Measurements from ENCODE around the gene B4GALT3.

The B4GALT3 gene

GRCh38 chr1:161206411-161207140 lies 29.3 kb upstream of the B4GALT3 start:
- in situ Hi-C loops (cut with MboI; ENCODE audit: low sequenced_read_pairs) = no loop called here

DNA sequence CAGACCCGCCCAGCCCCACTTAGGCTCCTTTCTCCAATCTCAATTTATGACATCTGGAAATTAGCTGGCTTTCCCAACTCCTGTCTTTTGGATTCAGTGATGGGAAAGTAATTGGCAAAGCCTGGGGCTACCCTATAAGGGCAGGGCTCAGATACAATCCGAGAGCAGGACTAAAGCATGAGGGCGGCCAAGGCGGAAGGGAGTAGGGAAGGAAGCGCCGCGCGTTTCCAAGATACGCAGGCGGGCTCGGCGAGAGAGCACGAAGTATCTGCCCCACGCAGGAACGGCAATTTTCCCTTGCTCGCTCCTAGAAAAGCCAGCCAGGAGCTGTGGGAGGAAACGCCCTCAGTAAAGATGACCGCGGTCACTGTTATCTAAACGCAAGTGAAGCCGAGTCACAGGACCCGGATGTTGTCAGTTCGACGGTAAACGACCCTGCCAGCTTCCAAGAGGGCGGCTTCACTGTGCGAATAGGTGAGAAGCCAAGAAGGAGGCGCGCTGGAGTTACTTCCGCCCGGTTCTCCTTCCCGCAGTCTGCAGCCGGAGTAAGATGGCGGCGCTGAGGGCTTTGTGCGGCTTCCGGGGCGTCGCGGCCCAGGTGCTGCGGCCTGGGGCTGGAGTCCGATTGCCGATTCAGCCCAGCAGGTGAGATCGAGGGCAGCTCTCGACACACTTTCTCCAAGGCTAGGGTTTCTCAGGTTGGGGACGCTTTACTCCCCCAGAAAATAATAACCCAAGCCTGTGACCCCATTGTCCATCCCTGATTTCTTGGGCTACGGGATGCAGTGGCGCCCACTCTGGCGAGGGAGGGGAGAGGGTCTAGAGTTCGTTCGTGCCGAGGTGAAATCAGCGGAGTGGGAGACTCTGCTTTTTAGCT lies 24.8 kb upstream of the B4GALT3 start, which contains the start of gene NDUFS2:
NDUFS2 (plus strand) TSS at position 532 of the 877 bp plus-strand sequence; CDS start at position 551, 19 bp downstream.
- in situ Hi-C loops (cut with MboI; ENCODE audit: low sequenced_read_pairs) = no loop called here

DNA sequence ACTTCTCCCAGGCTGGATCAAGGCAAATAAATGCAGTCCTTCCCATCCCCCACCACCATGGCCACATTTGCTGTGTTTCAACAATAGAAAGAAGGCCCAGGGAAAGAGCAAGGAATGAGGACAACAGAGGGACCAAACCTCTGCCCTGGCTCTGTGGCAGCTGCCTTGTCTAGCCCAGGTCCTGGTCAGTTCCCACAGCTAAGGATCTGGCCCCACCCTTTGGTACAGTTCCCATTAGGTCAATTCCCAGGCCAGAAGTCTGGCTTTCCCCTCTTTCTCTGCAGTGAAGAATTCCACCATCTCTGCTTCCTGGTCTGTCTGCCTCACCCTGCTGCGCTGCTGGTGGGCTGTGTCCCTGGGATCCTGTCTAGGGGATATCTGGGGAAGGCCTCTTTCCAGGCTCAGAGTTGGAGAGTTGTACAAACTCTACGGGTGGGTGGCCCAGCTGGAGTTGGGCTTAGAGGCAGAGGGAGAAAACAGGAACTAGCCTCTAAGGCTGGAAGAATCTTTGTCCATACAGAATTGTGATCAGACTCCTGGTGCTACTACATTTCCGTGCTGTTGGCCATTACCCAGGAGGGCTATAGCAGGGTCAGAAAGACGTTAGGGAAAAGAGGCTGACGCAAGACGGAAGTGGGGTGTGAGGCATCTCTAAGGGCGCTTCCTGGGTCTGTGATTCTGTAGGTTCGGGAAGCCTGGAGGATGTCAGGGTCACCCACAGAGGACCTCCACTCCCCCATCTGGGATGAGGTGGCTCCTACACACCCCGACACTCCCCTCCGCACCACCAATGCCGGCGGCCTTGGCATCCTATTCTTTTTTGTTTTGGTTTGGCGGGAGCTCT lies 23.9 kb upstream of the B4GALT3 start:
- in situ Hi-C loops (cut with MboI; ENCODE audit: low sequenced_read_pairs) = no loop called here

GRCh38 chr1:161200421-161200991 lies 23.2 kb upstream of the B4GALT3 start:
- in situ Hi-C loops (cut with MboI; ENCODE audit: low sequenced_read_pairs) = no loop called here

DNA sequence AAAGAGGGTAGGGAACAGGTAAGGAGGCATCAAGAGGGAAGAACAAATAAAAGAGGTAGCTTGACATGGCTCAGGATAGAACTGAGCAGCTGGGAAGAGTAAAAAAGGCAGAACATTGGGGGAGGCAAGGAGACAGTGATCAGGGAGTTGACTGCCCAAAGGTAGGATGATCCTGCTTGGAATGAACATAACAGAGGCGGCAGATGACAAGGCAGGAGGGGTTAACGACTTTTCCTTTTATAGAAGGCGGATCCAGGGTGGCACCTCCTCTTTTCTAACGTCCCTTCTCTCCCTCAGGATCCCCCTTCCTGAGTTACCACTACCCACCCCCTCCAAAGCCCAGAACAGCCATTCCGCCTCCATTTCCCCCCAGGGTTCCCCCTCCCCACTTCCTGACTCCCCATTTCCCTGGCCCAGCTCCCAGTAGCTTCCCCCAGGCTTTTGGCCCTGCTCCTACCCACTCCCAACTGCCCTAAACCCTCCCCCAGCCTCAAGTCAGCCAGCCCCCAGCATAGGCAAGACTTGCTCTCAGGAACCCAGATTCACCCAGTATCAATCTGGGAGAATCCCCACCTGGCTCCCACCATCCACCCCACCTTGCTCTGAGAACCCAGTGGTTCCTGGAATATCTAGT lies 22.3 kb upstream of the B4GALT3 start:
- in situ Hi-C loops (cut with MboI; ENCODE audit: low sequenced_read_pairs) = loop anchor here (5.0 to 25.0 kb wide), 2 partner anchors 168 to 538 kb away; partner anchors contain the start of genes CFAP126 and DUSP12

- in situ Hi-C loops (cut with MboI; ENCODE audit: low sequenced_read_pairs) = loop anchor here (5.0 to 25.0 kb wide), 2 partner anchors 168 to 538 kb away; partner anchors contain the start of genes CFAP126 and DUSP12
Measured at GRCh38 chr1:161198897-161199431, 21.7 kb upstream of the B4GALT3 start, which contains the start of gene ADAMTS4. Gene ADAMTS4, minus strand, starts transcription at chr1:161199054. Its CDS starts 427 bp downstream, at chr1:161198627.

- in situ Hi-C loops (cut with MboI; ENCODE audit: low sequenced_read_pairs) = loop anchor here (5.0 to 25.0 kb wide), 2 partner anchors 169 to 539 kb away; partner anchors contain the start of genes CFAP126 and DUSP12
Measured at GRCh38 chr1:161198194-161198896, 21.0 kb upstream of the B4GALT3 start.

- in situ Hi-C loops (cut with MboI; ENCODE audit: low sequenced_read_pairs) = loop anchor here (5.0 to 25.0 kb wide), 2 partner anchors 170 to 540 kb away; partner anchors contain the start of genes CFAP126 and DUSP12
Measured at GRCh38 chr1:161197560-161198193, 20.4 kb upstream of the B4GALT3 start.

DNA sequence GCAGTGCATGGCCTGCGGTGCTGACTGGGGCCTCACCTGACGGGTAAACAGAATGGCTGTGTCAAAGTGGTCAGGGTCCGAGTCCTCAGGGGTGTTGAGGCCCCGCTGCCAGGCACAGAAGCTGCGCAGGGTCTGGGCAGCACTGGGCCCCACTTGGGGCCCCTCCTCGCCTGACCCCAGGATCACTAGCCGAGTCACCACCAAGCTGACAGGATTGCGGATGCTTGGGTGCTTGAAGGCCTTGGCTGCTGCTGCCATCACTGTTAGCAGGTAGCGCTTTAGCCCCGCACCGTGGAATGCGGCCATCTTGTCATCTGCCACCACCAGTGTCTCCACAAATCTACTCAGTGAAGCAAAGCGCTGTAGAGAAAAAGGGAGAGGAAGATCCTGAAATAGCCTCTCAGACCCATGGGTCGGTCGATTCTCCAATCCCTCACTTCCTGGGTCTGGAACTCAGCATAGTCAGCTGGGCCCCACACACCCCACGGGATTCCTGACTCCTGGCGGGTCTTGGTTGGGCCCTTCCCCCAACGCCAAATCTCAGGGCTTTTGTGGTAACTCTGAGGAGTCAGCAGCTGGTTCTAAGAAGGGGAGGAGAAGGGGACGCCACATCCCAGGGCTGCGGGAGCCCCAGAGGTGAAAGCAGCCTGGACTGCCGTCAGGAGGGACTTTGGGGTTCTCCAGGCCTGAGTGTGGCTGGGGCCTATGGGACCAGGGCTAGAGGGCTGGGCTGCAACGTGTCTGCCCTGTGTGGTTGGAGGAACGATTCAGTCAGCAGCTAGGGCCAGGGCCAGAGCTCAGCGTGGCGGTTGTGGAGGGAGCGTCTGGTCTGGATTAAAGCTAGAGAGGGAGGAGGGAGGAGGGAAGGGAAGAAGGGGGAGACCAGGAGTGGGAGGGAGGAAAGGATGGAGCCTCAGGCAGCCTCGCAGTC lies 19.5 kb upstream of the B4GALT3 start:
- in situ Hi-C loops (cut with MboI; ENCODE audit: low sequenced_read_pairs) = loop anchor here (5.0 to 25.0 kb wide), 2 partner anchors 171 to 541 kb away; partner anchors contain the start of genes CFAP126 and DUSP12

DNA sequence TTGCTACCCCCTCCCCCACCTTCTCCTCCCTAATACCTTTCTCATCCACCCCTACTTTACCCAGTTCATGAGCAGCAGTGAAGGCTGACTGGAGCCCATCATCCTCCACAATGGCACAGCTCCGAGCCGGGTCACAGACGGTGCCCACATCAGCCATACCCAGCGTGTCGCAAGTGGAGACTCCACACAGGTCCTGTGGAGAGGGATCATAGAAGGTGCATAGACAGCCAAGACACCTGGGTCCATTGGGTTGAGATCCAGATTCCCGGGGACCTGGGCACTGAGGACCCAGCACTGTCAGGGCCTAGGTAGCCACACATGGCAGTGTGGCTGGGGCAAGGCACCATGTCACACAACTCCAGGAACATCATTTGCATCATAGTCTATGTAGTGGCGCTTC lies 18.8 kb upstream of the B4GALT3 start:
- in situ Hi-C loops (cut with MboI; ENCODE audit: low sequenced_read_pairs) = loop anchor here (5.0 to 25.0 kb wide), 2 partner anchors 171 to 541 kb away; partner anchors contain the start of genes CFAP126 and DUSP12

DNA sequence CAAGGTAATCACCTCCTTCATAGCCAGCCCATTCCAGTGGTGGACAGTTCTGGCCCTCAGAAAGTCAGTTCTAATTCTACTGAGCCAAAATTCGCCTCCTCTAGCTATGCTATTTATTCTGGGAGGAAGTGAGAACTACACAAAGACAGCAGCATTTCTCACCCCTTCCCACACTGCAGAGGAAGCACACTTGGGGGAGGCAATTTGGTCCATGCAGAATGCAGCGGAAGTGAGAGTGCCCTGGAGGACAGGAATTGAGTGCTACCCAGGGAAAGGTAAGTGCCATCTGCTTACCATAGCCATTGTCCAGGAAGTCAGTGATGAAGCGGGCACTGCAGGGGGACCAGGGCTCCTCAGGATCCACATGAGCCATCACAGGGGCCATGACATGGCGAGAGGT lies 17.9 kb upstream of the B4GALT3 start:
- in situ Hi-C loops (cut with MboI; ENCODE audit: low sequenced_read_pairs) = loop anchor here (5.0 to 25.0 kb wide), 2 partner anchors 172 to 542 kb away; partner anchors contain the start of genes CFAP126 and DUSP12

GRCh38 chr1:161193561-161194235 lies 16.4 kb upstream of the B4GALT3 start:
- in situ Hi-C loops (cut with MboI; ENCODE audit: low sequenced_read_pairs) = loop anchor here (25.0 kb wide), 1 partner anchor 544 kb away; the partner anchor contains the start of gene DUSP12

DNA sequence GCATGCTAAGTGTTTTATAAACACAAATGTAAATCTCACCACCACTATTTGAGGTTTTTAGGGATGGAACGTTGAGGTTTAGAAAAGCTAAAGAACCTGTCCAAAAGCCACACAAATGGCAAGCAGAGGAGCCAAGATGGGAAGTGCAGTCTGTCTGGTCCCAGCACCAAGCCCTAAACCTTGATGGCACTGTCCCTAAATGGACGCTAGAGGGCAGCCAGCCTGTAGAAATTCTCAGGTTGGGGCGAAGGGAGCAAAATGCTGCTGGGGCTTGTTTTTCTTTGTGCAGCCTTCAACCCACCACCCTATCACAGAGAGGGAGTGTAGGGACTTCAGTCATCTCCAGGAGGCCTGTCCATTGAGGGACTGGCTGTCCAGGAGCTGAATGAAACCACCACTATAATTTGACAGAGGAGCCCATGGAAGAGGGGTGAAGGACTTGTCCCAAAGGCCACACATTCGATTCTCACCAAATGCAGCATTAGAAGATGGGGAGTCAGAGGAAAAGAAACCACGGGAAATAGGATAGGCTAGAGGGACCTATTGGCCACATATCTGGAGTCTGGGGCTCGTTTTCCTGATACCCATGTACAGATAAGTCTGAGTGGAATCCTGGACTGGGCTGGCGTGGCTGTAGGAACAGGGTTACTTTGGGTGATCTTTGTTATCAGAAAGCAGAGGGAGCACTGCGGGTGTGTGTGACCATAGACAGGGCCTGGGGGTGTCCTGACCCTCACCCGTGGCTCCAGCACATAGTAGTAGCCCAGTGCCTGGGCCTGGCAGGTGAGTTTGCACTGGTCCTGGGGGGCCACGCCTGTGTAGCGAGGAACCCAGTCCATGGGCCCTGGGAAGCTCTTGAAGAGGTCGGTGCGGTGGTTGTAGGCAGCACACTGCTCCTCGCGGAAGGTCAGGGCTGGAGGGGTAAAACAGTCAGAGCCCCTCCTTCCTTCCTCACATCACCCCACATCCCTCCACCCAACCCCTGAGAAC lies 15.5 kb upstream of the B4GALT3 start:
- in situ Hi-C loops (cut with MboI; ENCODE audit: low sequenced_read_pairs) = loop anchor here (25.0 kb wide), 1 partner anchor 545 kb away; the partner anchor contains the start of gene DUSP12

DNA sequence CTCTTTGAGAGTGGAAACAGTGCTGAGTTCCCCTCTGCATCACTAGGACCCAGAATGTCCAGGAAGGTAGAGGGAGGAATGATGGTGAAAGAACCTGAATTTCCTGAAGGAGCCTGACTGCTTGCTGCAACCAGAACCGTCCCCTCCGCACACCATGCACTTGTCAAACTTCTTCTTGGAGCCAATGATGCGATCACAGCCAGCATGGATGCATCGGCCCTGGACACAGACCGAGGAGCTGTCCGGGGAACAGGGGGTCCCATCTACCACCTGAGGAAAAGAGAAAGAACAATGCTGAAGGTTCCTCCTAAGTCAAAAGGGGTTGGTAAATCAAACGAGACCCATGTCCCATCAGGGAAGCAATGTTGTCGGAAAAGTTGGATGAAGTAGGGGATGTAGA lies 14.7 kb upstream of the B4GALT3 start:
- in situ Hi-C loops (cut with MboI; ENCODE audit: low sequenced_read_pairs) = loop anchor here (25.0 kb wide), 1 partner anchor 545 kb away; the partner anchor contains the start of gene DUSP12
